K562 (cell line): Measurements from ENCODE around the gene COL26A1.

Experiments
- CHD4 ChIP-seq: fragments of 200-600 bp; sonication (generic); IDR thresholded peaks from 3 replicates; pipeline ENCODE4 v1.6.1; 2012; ENCODE audit warnings: low read depth, mild to moderate bottlenecking, mixed read lengths, low read length, inconsistent platforms; ENCODE audit not compliant: insufficient read depth, insufficient replicate concordance, poor library complexity, severe bottlenecking
- CTCF ChIP-seq, 3 experiments: IDR thresholded peaks in 2 of 3; conservative IDR thresholded peaks in 1 of 3; 2 replicates each; pipeline ENCODE4 v1.5.1; 2011 to 2012; ENCODE audit warnings: low read length in 3 of 3, mild to moderate bottlenecking in 3 of 3, control low read depth in 2 of 3, improper control_type of control experiment in 1 of 3, inconsistent platforms in 1 of 3, low read depth in 1 of 3, mixed read lengths in 1 of 3, moderate library complexity in 1 of 3; ENCODE audit not compliant: insufficient read depth in 2 of 3
- E2F4 ChIP-seq: sonication (generic); formaldehyde crosslinking; IDR thresholded peaks from 2 replicates; pipeline ENCODE4 v1.8.0; 2022; ENCODE audit warnings: mild to moderate bottlenecking, low read depth, missing genetic modification reagents
- EZH2 ChIP-seq: IDR thresholded peaks from 2 replicates; pipeline ENCODE4 v1.6.1; 2012; ENCODE audit warnings: low read depth, mild to moderate bottlenecking, inconsistent platforms, low read length, borderline replicate concordance
- FOS ChIP-seq: IDR thresholded peaks from 3 replicates; pipeline ENCODE4 v1.6.1; 2011; ENCODE audit not compliant: insufficient read length; ENCODE audit errors: extremely low read depth
- POLR3A ChIP-seq: IDR thresholded peaks from 2 replicates; pipeline ENCODE4 v1.6.1; 2011; ENCODE audit warnings: borderline replicate concordance, mild to moderate bottlenecking, moderate library complexity; ENCODE audit not compliant: insufficient read length, insufficient read depth; ENCODE audit errors: extremely low read depth
- TARDBP ChIP-seq: fragments of 450-650 bp; IDR thresholded peaks from 2 replicates; pipeline ENCODE4 v1.6.1; 2016
- ZFX ChIP-seq: sonication (generic); formaldehyde crosslinking; IDR thresholded peaks from 2 replicates; pipeline ENCODE4 v1.8.0; 2022; ENCODE audit warnings: mild to moderate bottlenecking, missing genetic modification reagents, moderate library complexity
- ZZZ3 ChIP-seq: fragments of 450-650 bp; IDR thresholded peaks from 2 replicates; pipeline ENCODE4 v1.6.1; 2016; ENCODE audit warnings: antibody characterized with exemption, mild to moderate bottlenecking, moderate library complexity

- TF ChIP-seq CTCF (IDR thresholded peaks at IDR 0.05 in 2 of 3, conservative IDR thresholded peaks at IDR 0.05 in 1 of 3; ENCODE audit: insufficient read depth in 2 of 3, low read depth in 1 of 3, low read length in 3 of 3) (no peak), EZH2 (no peak), TARDBP (no peak), ZFX (CRISPR knock-in tag) (no peak), POLR3A (no peak), FOS (no peak), E2F4 (CRISPR knock-in tag) (no peak), CHD4 (no peak), ZZZ3 (no peak)
Observed at GRCh38 chr7:101510297-101510696, 147.6 kb downstream of the COL26A1 start.
